Limb (tissue), 2 donors: ENCODE data around the gene GRB10.
"Not testable (repeated sequence)": the region's sequence is repeated elsewhere in the genome, so short reads cannot be mapped to it uniquely, and the experiment has no call there.

Experiments
- DNase-seq, 2 donors: peaks; one replicate each; pipeline ENCODE4 v3.0.0-alpha.2; 2016; ENCODE audit errors: extremely low spot score in 2 of 2

The GRB10 gene

GRCh38 chr7:50556247-50556991 lies 226.3 kb downstream of the GRB10 start:
- no peak for DNase-seq

GRCh38 chr7:50555594-50556140 lies 227.0 kb downstream of the GRB10 start:
- no peak for DNase-seq

GRCh38 chr7:50554431-50555322 lies 228.0 kb downstream of the GRB10 start:
- DNase-seq, result no peak

GRCh38 chr7:50553973-50554372 lies 228.7 kb downstream of the GRB10 start:
- DNase-seq, result no peak

- DNase-seq, result peak; percentile 31 to 70
Observed at GRCh38 chr7:50552921-50553320, 229.8 kb downstream of the GRB10 start.

GRCh38 chr7:50552139-50552538 lies 230.6 kb downstream of the GRB10 start:
- DNase-seq, result no peak

GRCh38 chr7:50545613-50546012 lies 237.1 kb downstream of the GRB10 start:
- DNase-seq, result not testable (repeated sequence)

- no peak for DNase-seq
Observed at GRCh38 chr7:50544992-50545391, 237.7 kb downstream of the GRB10 start.

GRCh38 chr7:50543776-50544442 lies 238.8 kb downstream of the GRB10 start:
- no peak for DNase-seq

GRCh38 chr7:50542132-50542531 lies 240.6 kb downstream of the GRB10 start:
- no peak for DNase-seq

GRCh38 chr7:50540785-50541579 lies 241.7 kb downstream of the GRB10 start:
- no peak for DNase-seq
